Ammon's horn (tissue), 1 donor: Measurements from ENCODE around the gene NLRP2B.
"Not testable (repeated sequence)": the region's sequence is repeated elsewhere in the genome, so short reads cannot be mapped to it uniquely, and the experiment has no call there.

Experiments
- DNase-seq: peaks from one replicate; pipeline ENCODE4 v3.0.0-alpha.2; 2016; ENCODE audit warnings: low spot score

The NLRP2B gene

DNA sequence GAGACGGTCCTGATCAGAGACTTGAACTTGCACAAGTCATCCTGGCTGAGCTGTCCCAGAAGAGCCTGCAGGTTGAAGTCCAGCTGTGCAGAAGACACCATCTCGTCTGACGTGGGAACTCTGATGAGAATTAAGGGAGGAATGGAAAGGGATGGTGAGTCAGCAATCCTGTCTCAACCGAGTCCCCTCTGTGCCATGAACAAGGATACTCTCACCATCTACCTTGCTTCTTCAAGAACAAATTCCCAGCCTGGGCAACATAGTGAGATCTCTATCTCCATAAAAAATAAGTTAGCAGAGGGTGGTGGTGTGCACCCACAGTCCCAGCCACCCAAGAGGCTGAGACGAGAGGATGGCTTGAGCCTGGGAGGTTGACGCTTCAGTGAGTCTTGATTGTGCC is at the start of gene NLRP2B:
Gene NLRP2B (minus strand): TSS at position 101 of the 400 bp plus-strand sequence.
- no peak for DNase-seq

- DNase-seq: not testable (repeated sequence)
These were observed 45.9 kb upstream of the NLRP2B start for GRCh38 chrX:57725995-57726394.

- no peak for DNase-seq
These were observed 1.3 kb upstream of the NLRP2B start for GRCh38 chrX:57681341-57681740.

DNA sequence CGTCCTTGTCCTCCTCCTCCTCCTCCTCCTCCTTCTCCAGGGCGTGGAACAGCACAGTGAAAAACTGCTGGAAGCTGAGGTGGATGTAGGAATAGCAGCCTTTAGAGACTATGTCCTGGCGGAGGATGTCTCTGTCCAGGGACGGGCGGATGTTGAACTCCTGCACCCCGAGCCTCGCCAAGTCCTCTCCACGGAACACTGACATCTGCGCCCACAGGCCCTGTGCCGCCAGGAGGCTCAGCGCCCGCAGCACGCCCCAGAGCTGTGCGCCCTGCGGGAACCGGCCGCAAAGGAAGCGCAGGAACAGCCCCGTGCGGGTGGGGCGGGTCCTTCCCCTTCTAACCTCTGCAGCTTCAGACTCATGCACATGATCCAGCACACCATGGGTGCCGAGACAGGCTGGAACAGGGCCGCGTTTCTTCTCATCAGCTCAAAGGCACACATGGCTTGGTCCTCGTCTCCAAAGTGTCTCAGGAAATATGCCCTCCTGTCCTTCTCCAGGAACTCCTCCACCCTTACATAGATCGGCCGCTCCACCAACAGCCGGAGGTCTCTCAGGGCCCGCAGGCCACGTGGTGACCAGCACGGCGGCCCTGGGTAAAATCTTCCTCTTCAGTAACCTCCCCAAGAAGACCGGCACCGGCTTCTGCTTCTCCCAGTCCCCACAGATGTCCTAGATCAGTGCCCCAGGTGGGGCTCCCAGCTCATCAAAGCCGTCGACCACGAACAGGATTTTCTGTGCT is 1.2 kb downstream of the NLRP2B start:
- no peak for DNase-seq

- no peak for DNase-seq
These were observed 2.8 kb downstream of the NLRP2B start for GRCh38 chrX:57677132-57677858.

GRCh38 chrX:57675320-57675719 is 4.7 kb downstream of the NLRP2B start:
- no peak for DNase-seq

GRCh38 chrX:57674861-57675260 is 5.2 kb downstream of the NLRP2B start:
- DNase-seq: no peak

- DNase-seq: no peak
These were observed 10.1 kb downstream of the NLRP2B start for GRCh38 chrX:57669961-57670360.

DNA sequence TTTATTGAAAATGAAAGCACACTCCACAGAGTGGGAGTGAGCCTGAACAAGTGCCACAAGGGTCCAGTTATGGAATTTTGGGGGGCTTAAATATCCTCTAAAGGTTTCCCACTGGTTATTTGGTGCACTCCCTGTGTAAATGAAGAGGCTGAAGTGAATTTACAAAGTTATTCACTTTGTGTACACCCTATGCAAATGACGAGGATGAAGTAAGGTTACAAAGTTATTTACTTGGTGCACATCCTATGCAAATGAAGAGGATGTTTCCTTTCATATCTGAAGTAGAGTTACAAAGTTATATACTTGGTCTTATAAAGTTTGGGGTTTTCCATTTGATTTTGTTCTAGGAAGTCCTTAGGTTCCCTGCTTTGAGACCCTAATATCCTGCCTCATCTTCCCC is 13.1 kb downstream of the NLRP2B start:
- no peak for DNase-seq

DNA sequence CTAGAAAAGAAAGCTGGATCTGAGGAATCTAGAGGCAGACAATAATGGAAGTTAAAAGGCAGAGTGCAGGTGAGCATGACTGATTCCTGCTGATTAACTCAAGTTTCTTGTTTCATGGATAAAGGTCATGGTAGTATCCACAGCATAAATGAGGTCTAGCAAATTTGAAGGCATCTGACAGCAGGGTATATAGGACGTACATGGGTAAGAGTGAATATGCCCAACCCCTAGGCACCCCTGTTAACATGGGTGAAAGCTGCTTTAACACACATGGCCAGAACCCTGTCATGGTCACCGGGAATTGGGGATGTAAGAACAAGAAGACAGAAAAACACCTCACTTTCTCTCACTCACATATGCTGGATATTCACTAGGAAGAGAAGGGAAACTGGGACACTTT is 25.0 kb downstream of the NLRP2B start:
- DNase-seq: no peak

DNA sequence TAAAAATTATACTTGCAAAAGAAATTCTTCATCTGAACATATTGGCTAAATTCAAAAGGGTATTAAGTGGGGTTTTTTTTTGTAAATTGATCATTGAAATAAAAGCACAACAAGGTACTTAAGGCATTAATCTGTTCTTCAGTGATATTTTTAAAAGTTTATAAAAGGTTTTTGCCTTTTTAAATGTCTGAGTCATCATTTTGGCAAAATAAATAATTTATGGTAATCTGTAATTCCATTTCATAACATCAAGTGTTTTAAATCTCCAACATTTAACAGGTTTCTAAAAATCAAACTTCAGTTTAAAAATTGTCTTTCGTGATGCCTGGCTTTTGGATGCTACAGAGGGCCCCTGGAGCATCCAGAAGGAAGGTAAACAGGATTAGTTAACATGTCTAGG is 27.4 kb downstream of the NLRP2B start:
- no peak for DNase-seq

DNA sequence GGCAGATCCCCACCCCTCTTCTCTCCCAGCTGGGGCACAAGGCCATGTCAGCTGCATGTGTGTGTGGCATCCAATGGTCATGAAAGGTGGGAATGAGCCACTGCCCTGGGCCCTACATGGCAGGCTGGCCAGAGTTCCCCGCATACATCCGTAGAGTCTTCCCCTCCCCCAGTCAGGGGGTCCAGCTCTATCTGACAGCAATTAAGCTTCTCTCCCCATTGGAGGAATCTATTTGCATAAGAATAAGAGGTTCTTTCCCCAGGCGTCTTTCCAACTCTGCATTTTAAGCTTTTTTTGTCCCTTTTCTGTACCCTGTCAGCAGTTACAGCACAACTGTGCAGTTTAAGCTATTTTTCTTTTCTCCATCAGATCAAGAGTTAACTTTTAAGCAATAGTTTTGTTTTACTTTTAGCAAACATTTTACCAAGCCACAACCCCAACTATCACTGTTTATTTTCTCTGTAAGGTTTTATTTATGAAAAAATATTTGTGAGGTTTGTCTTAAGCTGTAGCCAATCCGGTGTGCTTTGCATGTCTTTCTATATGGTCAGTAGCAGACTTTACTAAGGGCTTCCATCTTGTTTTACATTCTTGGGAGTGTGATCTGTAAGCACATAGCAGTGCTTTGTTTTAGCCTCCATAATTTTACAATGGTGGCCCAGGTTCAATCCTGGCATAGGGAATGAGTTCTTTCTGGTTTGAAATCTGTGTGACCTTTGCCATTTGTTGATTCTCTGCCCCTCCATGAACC is 28.7 kb downstream of the NLRP2B start:
- no peak for DNase-seq

- DNase-seq: no peak
These were observed 33.0 kb downstream of the NLRP2B start for GRCh38 chrX:57647020-57647419.

- no peak for DNase-seq
These were observed 36.4 kb downstream of the NLRP2B start for GRCh38 chrX:57643698-57644097.

DNA sequence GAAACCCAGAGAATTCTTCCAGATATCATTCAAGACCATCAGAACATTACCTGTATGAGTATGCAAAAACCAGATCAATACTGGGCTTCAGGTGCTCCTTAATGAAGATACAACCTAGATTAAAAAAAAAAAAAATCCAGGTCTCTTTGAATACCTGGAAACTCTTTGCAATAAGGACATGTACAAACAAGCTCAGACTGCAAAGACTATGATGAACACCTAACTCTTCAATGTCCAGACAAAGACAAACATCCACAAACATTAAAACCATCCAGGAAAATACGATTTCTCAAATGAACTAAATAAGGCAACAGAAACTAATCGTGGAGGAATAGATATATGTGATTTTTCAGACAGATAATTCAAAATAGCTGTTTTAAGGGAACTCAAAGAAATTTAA is 38.7 kb downstream of the NLRP2B start:
- DNase-seq: no peak

GRCh38 chrX:57640674-57641016 is 39.4 kb downstream of the NLRP2B start:
- DNase-seq: no peak

DNA sequence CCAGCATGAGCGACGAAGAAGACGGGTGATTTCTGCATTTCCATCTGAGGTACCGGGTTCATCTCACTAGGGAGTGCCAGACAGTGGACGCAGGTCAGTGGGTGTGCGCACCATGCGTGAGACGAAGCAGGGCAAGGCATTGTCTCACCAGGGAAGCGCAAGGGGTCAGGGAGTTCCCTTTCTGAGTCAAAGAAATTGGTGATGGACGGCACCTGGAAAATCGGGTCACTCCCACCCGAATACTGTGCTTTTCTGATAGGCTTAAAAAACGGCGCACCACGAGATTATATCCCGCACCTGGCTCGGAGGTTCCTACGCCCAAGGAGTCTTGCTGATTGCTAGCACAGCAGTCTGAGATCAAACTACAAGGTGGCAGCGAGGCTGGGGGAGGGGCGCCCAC is 50.6 kb downstream of the NLRP2B start:
- not testable (repeated sequence) for DNase-seq
